Subcutaneous adipose tissue (tissue), 4 donors: ENCODE results near the gene STK35. TPM values are rescaled to one million over a fixed set of nuclear protein-coding genes. Genes with fewer than 3 reads are reported as not detected.

Source experiments
- total RNA-seq, 4 donors: library from RNA; depleted of rRNA; stranded (reverse); fragments of >200 nt; gene quantifications; one replicate each; pipeline ENCODE4 v1.1.0, GENCODE V29; 2016
- TF ChIP-seq, protein P1 (sequence below): fragments of 450-650 bp; IDR thresholded peaks from one replicate; pipeline ENCODE4 v1.5.1; 2016; ENCODE audit warnings: low read depth, mild to moderate bottlenecking, control low read depth, antibody characterized with exemption, moderate library complexity

STK35 gene
- total RNA-seq, 4 donors from 2014 or later: 8.8 to 28.1 (median 11.1) TPM

DNA sequence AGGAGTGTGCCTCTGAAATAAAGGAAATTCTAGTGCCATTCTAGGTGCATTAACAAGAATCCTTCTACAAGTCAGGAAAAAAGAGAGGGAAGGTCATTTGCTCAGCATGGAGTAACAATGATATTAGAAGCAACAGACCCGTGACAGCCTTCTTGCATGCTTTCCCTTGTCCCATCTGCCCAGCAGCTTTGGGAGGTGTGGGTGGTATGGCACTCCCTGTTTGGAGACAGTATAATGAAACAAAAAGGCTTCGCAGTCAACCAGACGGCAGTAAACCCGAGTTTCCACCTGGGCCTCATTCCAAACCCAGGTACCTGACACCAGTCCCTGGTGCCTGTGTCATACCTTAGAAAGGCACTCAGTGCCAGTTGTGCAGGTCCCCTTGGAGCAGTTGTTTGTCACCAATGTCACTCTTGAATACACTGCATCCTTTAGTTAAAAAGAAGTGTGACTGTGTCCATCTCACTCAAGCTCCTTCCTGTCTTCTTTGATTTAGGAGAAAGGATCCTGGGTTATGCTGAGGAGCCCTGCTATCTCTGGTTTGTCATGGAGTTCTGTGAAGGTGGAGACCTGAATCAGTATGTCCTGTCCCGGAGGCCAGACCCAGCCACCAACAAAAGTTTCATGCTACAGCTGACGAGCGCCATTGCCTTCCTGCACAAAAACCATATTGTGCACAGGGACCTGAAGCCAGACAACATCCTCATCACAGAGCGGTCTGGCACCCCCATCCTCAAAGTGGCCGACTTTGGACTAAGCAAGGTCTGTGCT is 14.7 kb downstream of the STK35 start:
- TF ChIP-seq, protein P1, sequence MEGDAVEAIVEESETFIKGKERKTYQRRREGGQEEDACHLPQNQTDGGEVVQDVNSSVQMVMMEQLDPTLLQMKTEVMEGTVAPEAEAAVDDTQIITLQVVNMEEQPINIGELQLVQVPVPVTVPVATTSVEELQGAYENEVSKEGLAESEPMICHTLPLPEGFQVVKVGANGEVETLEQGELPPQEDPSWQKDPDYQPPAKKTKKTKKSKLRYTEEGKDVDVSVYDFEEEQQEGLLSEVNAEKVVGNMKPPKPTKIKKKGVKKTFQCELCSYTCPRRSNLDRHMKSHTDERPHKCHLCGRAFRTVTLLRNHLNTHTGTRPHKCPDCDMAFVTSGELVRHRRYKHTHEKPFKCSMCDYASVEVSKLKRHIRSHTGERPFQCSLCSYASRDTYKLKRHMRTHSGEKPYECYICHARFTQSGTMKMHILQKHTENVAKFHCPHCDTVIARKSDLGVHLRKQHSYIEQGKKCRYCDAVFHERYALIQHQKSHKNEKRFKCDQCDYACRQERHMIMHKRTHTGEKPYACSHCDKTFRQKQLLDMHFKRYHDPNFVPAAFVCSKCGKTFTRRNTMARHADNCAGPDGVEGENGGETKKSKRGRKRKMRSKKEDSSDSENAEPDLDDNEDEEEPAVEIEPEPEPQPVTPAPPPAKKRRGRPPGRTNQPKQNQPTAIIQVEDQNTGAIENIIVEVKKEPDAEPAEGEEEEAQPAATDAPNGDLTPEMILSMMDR: no peak

DNA sequence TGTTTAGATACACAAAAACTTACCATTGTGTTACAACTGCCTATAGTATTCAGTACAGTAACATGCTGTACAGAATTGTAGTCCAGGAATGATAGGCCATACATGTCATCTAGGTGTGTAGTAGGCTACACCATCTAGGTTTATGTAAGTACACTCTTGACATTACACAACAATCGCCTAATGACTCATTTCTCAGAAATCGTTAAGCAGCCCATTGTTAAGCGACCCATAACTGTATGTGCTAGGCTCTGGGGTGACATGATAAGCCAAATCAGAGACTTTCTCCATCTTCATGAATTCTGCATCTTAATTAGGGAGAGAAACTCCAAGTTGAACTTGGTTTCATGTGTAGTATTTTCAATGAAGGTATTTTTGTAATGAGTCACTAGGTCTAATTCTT is 17.2 kb downstream of the STK35 start:
- TF ChIP-seq, protein P1: no peak

DNA sequence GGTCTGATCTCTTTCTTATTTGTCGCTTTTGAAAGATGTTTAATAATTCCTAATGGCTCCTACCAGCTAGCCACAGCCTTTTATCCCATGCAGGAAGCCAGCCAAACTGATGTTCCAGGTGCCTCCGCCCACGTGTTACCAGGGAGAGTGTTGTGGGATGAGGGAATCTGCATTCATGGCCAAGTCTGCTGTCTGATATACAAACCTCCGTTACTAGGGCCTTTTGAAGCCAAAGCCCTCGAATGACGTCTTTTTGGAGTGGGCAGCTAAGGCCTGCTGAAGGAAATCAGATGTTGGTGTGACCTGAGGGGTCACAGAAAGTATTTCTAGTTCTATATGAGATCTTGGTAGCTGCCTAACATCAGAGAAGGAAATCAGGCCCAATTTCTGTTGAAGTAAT is 21.3 kb downstream of the STK35 start:
- TF ChIP-seq, protein P1: no peak

DNA sequence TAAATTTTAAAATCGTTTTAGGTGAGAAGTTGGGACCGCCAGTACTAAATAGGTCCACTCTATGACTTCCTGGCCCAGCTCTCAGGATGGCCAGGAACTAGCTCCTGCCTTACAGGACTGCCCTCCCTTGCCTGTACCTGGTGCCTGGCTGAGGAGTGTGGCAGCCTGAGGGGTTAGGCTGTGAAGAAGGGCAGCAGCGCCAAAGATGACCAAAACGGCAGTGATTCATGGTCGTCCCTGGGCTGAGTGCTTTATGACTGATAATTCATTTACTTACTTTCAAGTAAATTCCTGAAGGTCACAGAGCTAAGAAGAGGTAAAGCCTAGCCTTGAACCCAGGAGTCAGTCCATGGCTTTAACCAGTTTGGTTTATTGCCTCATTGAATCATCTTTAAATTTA is 22.1 kb downstream of the STK35 start:
- TF ChIP-seq, protein P1: no peak

DNA sequence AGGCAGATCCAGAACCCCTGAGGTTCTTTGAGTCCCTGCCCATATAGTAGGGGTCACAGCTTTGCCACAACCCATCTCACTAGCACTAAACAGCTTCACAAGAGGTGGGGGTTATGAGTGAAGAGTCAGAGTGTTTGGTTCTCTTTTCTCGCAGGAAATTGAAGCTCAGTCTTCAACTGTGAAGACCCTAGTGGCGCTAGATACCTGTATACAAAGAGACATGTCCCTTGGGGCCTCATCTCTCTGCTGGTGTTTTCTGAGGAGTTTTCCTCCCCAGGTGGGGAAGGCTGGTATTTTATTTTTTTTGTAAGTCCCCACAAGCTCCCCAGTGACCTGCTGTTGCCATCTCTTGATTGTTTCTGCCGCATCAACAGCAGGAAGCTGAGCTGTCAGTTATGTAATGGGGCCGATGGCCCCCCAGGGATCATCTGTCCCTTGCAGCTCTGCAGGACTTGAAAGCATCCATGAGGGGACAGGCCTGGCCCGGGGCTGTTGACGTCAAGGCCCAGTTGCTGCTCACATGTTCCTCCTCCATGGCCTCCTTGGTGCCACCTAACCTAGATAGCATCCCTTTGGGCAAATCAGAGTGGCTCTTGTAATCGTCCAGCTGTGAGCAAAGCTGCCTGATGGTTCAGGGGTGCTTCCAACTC is 23.1 kb downstream of the STK35 start:
- TF ChIP-seq, protein P1: no peak

DNA sequence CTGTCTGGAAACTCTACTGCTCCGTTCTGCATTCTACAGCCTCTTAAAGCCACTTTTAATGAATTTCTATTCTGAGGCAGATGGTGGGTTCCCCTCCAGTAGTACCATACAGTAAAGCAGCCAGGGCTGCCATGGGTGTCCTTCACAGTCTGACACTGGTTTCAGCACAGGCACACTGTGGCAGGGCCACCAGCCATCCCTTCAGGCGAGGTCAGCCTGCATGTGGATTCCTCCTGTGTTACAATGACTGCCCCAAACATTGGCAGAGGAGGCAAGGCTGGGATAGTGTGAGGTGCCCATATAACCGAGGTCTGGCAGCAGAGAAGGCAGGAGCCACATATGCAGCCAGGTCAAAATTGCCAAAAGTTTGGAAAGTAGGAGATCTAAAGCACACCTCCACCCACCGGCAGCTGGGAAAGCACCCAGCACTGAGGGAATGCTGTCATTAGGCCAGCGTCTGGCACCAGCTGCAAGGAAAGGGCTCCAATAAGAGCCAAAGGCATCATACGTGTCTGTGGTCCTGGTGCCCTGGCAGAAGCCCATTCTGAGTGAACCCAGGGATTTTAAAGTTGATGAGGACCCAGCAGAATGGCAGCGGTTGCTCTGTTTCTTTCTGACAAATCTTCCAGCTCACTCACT is 24.0 kb downstream of the STK35 start:
- TF ChIP-seq, protein P1: no peak

DNA sequence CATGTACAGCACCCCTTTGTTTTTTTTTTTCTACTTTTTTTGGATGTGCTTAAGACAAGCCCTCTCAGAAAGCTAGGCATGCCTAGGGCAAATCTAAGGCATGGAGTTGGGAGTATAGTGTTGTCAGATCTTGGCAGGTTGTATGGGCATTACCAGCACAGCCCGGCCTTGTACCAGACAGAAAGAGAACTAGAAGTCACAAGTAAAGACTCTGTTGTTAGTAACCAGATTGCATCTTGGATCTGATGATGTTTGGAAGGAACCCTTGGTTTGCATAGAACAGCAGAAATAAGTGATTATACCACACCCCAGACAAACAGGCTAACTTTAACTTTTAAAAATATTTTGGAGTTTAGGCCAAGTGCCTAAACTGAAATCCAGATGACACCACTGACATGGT is 25.6 kb downstream of the STK35 start:
- TF ChIP-seq, protein P1: no peak
